T-helper 1 cell (primary cell): ENCODE measurements around the gene EPHA1.
A peak's percentile ranks its signal among the peaks of the same experiment; 100 is the strongest.

ENCODE experiments used
- DNase-seq, 5 donors: peaks; one replicate each; pipeline ENCODE4 v3.0.0-alpha.2; 2012 to 2020

EPHA1 gene

GRCh38 chr7:143369678-143370651, 38.7 kb downstream of the EPHA1 start:
- no peak for DNase-seq

DNA sequence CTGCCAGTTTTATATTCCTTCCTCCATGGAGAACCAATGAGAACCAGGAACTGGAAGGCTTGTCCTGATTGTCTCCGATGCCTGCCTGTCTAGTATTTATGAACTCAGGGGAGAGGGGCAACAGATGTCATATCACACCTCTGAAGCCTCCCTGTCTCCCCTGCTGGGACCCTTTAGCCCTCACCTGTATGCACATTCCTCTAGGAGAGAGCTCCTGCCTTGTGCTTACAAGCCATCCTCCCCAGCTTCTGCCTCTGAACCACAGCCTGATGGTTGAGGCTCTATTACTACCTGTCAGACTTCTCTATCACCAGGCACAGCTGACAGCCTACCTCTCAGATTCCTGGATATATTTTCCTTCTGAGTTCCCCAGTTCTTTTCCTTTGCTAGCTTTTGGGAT, 40.3 kb downstream of the EPHA1 start:
- no peak for DNase-seq

DNA sequence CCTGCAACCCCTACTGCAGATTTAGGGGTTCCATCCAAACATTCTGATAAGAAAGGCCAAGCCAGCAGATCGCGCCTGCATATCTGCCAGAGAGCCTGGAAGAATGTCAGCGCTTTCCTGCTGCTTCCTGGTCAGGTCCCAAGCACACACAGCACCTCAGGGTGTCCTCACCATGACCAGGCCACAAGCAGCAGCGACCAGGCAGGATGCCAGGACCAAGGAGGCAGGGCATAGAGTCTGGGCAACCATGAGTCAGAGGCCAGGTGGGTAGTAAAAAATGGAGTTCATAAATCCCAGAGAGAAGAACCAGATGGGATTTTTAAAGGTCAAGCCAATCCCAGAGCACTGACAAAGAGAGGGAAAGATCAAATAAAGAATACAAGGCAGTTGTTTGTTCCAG, 40.7 kb downstream of the EPHA1 start:
- DNase-seq, result no peak

- DNase-seq, result no peak
Measured at GRCh38 chr7:143363016-143363937, 45.4 kb downstream of the EPHA1 start.

DNA sequence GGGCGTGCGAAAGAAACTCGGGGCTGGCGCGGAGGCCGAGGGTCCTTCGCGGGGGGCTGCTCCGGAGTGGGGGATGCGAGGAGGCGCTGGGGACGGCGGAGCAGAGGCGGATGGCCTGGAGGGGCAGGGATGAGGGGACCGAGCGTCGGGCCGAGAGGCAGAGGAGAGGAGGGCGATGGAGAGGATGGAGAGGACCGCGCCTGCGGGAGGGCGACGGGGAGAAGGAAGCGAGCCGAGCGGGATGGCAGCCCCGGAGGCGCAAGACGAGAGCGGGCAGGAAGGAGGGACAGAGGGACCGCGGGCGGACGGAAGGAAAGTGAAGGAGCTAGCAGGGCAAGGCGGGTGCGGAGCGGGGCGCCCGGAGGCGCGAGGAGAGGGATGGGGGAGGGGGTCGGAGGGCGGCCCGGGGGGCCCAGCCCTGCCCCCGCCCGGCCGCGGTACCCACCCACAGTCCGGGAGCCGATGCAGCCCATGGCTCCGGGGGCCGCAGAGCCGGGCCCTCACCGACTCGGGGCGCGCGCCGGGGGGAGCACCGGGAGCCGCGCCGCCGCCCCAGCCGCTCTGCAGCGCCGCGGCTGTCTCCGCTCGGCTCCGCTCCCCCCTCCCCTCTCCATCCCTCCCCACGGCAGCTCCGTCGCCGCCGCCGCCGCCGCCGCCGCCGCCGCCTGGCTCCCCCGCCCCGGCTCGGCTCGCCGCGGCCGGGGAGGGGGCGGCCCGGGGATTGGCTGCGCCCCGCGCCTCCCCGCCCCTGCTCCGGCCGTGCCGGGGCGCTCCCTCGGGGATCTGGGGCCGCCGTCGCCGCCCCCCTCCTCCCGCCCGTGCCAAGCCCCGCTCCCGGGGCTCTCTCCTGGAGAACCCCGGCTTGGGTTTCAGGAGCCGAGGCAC, 46.3 kb downstream of the EPHA1 start, which contains the start of gene FAM131B:
TSS of gene FAM131B (minus strand) at position 583 of the 885 bp plus-strand sequence. CDS start at position 473, 110 bp downstream.
- peak in 4 of 5 donors; percentile 19 to 53 (median 30) for DNase-seq

DNA sequence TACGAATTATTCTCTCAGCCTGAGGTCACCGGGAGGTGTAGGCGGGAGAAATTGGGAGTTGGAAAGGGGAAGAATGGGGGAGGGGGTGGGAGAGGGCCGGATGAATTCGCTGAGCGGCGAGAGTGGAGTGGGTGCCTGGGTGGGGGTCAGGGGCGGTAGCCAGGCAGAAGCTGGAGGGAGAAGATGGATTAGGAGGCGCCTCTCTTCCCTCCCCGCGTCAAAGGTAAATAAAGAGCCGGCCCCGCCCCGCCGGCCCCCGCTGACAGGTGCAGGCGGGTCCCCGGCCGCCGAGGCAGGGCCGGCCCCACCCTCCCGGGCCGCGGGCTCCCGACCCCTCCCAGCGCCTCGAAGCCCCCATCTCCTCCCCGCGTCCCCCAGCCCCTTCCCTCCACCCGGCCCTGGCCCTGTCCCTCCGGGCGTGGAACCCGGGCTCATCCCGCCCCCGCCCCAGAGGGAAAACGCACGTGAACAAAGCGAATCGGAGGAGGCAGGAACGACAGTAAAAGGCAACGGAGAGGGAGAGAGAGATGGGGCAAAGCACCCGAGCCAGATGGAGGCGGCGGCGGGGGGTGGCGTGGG, 47.0 kb downstream of the EPHA1 start:
- no peak for DNase-seq

- no peak for DNase-seq
Measured at GRCh38 chr7:143360788-143361551, 47.7 kb downstream of the EPHA1 start.

GRCh38 chr7:143359771-143360353, 48.8 kb downstream of the EPHA1 start:
- DNase-seq, result no peak

- DNase-seq, result no peak
Measured at GRCh38 chr7:143358626-143359025, 50.0 kb downstream of the EPHA1 start.

GRCh38 chr7:143356414-143357050, 52.1 kb downstream of the EPHA1 start:
- DNase-seq, result no peak

GRCh38 chr7:143355450-143356385, 52.9 kb downstream of the EPHA1 start:
- DNase-seq, result no peak

- no peak for DNase-seq
Measured at GRCh38 chr7:143354965-143355364, 53.7 kb downstream of the EPHA1 start.

DNA sequence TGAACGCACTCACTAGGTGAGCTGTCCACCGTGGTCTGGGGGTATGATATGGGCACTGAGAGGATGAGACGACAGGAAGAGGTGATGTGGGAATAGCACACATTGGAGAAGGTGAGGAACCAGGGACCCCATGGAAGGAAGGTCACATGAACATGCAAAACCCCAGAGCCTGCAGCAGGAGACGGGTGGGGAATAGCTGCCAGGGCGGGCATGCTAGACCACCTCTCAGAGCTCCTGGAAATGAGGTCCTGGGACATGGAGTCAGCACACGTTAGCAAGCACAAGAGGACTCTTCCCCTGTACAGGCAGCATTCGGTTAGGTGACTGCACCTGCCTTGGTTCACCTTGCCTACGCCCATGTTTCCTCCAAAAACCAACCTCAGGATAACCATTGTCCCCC, 54.3 kb downstream of the EPHA1 start:
- DNase-seq, result no peak

DNA sequence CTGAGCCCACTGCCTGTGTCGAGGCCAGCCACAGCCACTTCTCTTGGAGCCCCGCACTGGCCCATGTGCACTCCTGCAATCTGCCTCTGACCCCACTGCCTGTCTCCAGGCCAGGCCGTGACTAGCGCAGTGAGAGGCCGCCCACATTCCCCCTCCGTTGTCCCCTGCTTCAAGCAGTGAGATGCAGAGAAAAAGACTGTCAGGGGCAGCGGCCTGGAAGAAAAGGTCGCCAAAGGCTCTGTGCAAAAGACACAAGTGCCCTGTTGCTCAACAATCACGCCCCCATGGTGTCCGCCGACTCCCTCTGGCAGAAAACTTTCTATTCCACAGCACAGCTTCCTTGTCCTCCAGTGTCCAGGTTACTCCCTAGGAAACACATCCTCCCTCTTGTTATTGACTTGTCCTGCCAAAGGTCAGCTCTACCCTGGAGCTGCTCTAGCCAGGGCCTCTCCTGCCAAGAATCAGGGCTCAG, 56.1 kb downstream of the EPHA1 start:
- no peak for DNase-seq

DNA sequence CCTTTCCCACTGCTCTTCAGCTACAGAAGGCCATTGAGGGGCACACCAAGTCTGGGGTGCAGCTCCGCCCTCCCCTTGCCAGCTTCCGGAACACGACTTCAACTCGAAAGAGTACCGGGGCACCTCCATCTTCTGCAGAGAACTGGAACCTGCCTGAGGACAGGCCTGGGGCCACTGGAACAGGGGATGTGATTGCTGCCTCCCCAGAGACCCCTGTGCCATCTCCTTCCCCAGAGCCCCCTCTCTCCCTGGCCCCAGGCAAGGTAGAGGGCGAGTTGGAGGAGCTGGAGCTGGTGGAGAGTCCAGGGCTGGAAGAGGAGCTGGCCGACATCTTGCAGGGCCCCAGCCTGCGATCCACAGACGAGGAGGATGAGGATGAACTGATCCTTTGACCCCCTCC, 57.1 kb downstream of the EPHA1 start:
- no peak for DNase-seq

DNA sequence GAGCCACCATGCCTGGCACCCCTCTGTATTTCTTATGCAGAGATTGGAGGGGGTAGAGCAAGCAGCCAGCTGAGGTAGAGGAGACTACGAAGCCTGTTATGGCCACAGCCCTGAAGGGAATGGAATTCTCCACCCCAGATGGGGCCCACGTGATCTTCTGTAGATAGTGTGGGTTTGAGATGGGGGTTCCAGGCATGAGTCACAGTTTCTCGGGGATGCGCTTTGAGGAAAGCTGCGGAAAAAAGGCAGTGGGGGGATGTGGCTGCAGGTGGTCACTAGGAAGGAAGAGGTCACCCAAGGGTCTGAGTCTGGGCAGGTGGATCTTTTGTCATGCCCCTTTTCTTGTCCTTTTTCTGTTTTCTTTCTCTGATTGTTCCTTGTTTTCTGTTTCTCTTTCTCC, 57.6 kb downstream of the EPHA1 start:
- DNase-seq, result no peak

DNA sequence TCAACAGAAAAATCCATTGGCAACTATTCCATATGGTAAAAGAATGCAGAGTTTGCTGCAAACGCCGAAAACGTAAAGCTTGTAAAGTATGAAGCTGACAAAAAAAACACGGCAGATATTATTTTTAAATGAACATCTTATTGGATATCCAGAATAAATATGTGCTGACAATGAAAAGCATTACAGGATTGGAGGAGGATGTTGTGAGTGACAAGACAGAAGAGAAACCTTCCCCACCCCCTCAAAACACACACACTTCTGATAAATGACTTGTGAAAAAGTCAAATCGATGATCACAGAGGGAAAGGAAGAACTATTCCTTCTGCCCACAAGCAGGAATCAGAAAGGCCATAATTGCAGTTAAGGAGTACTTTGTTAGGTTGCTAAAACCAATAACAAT, 60.7 kb downstream of the EPHA1 start:
- no peak for DNase-seq

DNA sequence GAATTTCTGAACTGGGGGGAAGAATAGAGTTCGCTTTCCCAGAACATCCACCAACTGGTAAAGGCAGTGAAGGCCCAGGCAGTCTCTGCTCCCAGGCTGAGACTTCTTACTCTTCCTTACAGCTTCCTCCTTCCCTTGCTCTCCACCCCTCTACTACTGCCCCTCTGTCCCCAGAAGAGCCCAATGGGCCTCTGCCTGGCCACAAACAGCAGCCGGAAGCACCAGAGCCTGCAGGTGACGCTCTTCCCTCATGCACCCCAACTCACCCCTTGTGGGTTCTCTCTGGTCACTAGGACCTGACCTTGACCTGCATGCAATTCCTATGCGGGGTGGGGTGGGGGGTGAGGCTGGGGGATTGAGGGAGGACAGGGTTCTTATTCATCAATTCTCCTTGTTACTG, 62.6 kb downstream of the EPHA1 start:
- no peak for DNase-seq

- DNase-seq, result peak; percentile 40 to 77 (median 49)
Measured at GRCh38 chr7:143345428-143345900, 63.2 kb downstream of the EPHA1 start.
